Measurements from ENCODE around the gene RANBP1. TPM values are rescaled to one million over a fixed set of nuclear protein-coding genes. Genes with fewer than 3 reads are reported as not detected.

RANBP1 gene
- total RNA-seq, 1 experiment from 2014 or later: 522 TPM

DNA sequence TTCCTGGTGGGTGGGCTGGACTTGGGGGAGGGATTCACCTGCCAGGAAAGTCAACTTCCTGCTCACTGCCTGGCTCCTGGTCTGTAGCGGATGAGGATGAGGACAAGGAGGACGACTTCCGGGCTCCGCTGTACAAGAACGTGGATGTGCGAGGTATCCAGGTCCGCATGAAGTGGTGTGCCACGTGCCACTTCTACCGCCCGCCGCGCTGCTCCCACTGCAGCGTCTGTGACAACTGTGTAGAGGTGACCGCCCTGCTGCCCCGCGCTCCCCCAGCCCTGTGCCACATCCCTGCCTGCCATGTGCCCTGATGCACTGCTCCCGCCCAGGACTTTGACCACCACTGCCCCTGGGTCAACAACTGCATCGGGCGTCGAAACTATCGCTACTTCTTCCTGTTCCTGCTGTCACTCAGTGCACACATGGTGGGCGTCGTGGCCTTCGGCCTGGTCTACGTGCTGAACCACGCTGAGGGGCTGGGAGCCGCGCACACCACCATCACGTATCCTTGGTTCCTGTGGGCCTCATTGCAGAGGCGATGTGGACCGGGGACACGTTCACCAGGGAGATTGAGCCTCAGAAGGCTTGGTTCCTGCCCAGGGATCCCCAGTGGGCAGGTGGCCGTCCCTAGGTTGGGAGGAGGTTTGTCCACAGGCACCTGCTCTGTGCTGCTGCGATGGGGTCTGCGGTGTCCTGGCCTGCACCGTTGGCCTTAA lies 23.6 kb downstream of the RANBP1 start:
- TF ChIP-seq CTCF (conservative IDR thresholded peaks at IDR 0.05): no peak
- Histone ChIP-seq H3K79me2 (ENCODE audit: insufficient read depth, low read length) (no peaks in the 10 kb centered on the region; the same call in 1 of the 2 replicates), H3K56ac (ENCODE audit: insufficient read length, low read depth, low read length) (no peak overlapping the region), H4K20me1 (ENCODE audit: control insufficient read depth, insufficient read depth, insufficient read length) (peaks cover 3% of the 10 kb centered on the region), H3K27ac (ENCODE audit: insufficient read length, low read depth, low read length) (no peak overlapping the region), H4K5ac (ENCODE audit: insufficient read length, low read depth, low read length) (no peak overlapping the region), H3K14ac (ENCODE audit: insufficient read depth, low read length) (no peak overlapping the region), H2BK20ac (ENCODE audit: low read depth, low read length, poor library complexity, severe bottlenecking) (no peak overlapping the region), H4K8ac (replicated peaks; ENCODE audit: insufficient read length, low read depth, low read length) (no peak overlapping the region), H3K27me3 (ENCODE audit: insufficient read depth, low read length) (no peaks in the 10 kb centered on the region), H3K9me3 (ENCODE audit: control insufficient read depth, low read depth, low read length) (no peaks in the 10 kb centered on the region), H3K9ac (ENCODE audit: extremely low read depth, insufficient read length, low read length) (no peak overlapping the region), H3K4me1 (ENCODE audit: insufficient read depth, low read length) (no peaks in the 10 kb centered on the region), H3K4ac (ENCODE audit: low read depth, low read length) (no peak overlapping the region), H3K23ac (ENCODE audit: insufficient read length, low read depth, low read length) (no peak overlapping the region), H3T11ph (ENCODE audit: low read length) (no peak overlapping the region), H2AK5ac (ENCODE audit: insufficient read length, low read length) (no peak overlapping the region), H3K4me2 (ENCODE audit: insufficient read depth, insufficient read length, low read length) (no peak overlapping the region), H2BK5ac (ENCODE audit: insufficient read length, low read length) (no peak overlapping the region), H4K91ac (ENCODE audit: insufficient read length, low read depth, low read length) (no peak overlapping the region), H3K18ac (ENCODE audit: insufficient read length, low read depth, low read length) (no peak overlapping the region), H2BK15ac (ENCODE audit: low read depth, low read length) (no peak overlapping the region), H3K23me2 (ENCODE audit: insufficient read length, low read depth, low read length, poor library complexity, severe bottlenecking) (no peaks in the 10 kb centered on the region), H3K79me1 (ENCODE audit: insufficient read depth, low read depth, low read length, poor library complexity, severe bottlenecking) (no peaks in the 10 kb centered on the region), H2BK12ac (ENCODE audit: insufficient read length, low read depth, low read length) (no peak overlapping the region), H2AFZ (ENCODE audit: low read length) (no peak overlapping the region), H2BK120ac (ENCODE audit: low read depth, low read length, poor library complexity, severe bottlenecking) (no peak overlapping the region)
- DNase-seq: no peak
- H3K4me1 Mint-ChIP-seq: no peaks in the 10 kb centered on the region; a peak in 1 of 4 replicates
- no peaks in the 10 kb centered on the region for H3K9me3 Mint-ChIP-seq
- H3K27me3 Mint-ChIP-seq (ENCODE audit: low read depth): no peaks in the 10 kb centered on the region
- H3K36me3 Mint-ChIP-seq (ENCODE audit: insufficient read depth in 1 of 3, low read depth in 3 of 3): no peaks in the 10 kb centered on the region; a peak in 3 of 7 replicates
- no peak overlapping the region for H3K27ac Mint-ChIP-seq
- H3K4me3 Mint-ChIP-seq: no peak overlapping the region; a peak in 1 of 5 replicates
- WGBS (ENCODE audit: extremely low coverage, insufficient read length, low lambda C conversion rate): no CpG with 5 or more reads among the region's 36 CpGs

All from H9 (cell line).